ENCODE results near the gene UHRF2. TPM values are rescaled to one million over a fixed set of nuclear protein-coding genes. Genes with fewer than 3 reads are reported as not detected.

UHRF2 gene
- total and polyA plus RNA-seq, 9 donors: 27.2 to 63.3 (median 46.3) TPM

DNA sequence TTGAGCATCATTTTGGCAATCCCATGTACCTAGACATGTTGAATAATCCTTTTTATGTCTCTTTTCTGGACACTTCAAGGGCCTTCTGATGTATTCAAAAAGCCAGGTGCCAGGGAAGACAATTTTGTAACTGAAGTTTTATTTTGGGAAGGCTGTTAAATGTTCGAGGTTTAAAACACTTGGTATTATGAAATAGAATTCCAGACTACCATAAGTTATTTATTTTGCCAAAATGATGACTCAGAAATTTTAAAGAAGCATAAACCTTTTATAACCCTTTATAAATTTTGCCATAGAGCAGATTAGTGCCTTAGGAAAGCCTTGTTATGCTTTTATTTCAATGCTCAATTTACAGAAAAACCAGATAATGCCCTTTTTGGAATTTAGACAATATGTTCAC is 30.3 kb upstream of the UHRF2 start:
- 2 to 12% (median 5%) methylated on average over 1 of the region's 1 CpG for WGBS, 3 donors
- no peak for DNase-seq

DNA sequence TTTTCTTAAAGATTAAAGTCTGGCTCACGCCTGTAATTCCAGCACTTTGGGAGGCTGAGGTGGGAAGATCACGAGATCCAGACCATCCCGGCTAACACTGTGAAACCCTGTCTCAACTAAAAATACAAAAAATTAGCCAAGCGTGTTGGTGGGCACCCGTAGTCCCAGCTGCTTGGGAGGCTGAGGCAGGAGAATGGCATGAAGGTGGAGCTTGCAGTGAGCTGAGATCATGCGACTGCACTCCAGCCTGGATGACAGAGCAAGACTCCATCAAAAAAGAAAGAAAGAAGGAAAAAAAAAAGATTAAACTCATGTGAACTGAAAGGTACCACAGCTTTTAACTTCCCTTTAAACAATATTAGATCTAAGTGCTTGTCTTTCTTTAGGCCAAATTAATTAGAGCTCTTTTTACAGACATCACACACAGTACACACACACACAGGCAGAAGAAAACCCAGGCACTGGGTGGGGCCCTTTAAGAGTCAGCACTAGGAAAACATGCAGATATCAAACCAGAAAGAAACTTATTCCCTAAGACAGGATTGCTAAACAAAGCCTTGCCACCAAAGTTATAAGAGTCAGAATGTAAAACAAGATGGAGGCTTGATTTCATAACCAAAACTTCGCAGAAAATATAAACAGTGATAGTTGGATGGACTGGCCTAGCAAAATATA is 29.3 kb upstream of the UHRF2 start:
- Histone ChIP-seq H3K36me3 (no peaks in the 10 kb centered on the region), H3K27ac (no peak overlapping the region), H3K4me1 (ENCODE audit: insufficient read depth) (no peaks in the 10 kb centered on the region), H3K9me3 (no peaks in the 10 kb centered on the region), H3K27me3 (no peaks in the 10 kb centered on the region), H3K4me3 (no peak overlapping the region)
- intact Hi-C loops (cut with DNase I): no loop called here
- TF ChIP-seq EP300 (IDR thresholded peaks at IDR 0.05): no peak
- no peak for TF ChIP-seq POLR2A (IDR thresholded peaks at IDR 0.05)
- TF ChIP-seq, protein P1, sequence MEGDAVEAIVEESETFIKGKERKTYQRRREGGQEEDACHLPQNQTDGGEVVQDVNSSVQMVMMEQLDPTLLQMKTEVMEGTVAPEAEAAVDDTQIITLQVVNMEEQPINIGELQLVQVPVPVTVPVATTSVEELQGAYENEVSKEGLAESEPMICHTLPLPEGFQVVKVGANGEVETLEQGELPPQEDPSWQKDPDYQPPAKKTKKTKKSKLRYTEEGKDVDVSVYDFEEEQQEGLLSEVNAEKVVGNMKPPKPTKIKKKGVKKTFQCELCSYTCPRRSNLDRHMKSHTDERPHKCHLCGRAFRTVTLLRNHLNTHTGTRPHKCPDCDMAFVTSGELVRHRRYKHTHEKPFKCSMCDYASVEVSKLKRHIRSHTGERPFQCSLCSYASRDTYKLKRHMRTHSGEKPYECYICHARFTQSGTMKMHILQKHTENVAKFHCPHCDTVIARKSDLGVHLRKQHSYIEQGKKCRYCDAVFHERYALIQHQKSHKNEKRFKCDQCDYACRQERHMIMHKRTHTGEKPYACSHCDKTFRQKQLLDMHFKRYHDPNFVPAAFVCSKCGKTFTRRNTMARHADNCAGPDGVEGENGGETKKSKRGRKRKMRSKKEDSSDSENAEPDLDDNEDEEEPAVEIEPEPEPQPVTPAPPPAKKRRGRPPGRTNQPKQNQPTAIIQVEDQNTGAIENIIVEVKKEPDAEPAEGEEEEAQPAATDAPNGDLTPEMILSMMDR (IDR thresholded peaks at IDR 0.05): no peak
- WGBS, 3 donors: 60 to 67% (median 61%) methylated on average over 7 of the region's 7 CpGs
- DNase-seq: no peak

More for the DNA sequence above, 30.3 kb upstream of the UHRF2 start:
- H3K9me3 ChIP-seq: no peaks in the 10 kb centered on the region
- no peaks in the 10 kb centered on the region for H3K36me3 ChIP-seq
- TF ChIP-seq POLR2A (IDR thresholded peaks at IDR 0.05) (no peak), EP300 (IDR thresholded peaks at IDR 0.05) (no peak)
- TF ChIP-seq, protein P1 (IDR thresholded peaks at IDR 0.05): no peak
- no peak overlapping the region for H3K27ac ChIP-seq
- no peaks in the 10 kb centered on the region for H3K27me3 ChIP-seq
- no peaks in the 10 kb centered on the region for H3K4me1 ChIP-seq (ENCODE audit: insufficient read depth)
- no peak overlapping the region for H3K4me3 ChIP-seq
- intact Hi-C loops (cut with DNase I): no loop called here

DNA sequence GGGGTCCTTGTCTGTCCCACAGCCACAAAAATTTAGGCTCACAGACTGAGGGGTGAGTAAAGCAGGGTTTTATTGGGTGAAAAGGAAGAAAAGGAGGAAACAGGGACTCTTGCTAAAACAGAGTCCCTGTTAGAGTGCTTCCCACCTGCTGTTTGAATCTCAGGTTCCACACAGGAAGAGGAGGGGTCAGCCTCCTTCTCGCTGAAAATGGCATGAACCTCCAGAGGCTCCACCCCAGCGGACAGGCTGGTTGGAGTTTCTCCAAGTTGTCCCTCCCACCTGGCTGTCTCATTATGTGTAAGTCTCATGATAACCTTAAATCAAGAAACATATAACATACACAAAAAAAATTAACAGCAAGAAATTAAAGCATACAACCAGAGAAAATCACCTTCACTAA is 28.3 kb upstream of the UHRF2 start:
- no peak overlapping the region for H3K27ac ChIP-seq
- WGBS, 3 donors: 44 to 55% (median 52%) methylated on average over 2 of the region's 2 CpGs
- no peak overlapping the region for H3K4me3 ChIP-seq
- no peaks in the 10 kb centered on the region for H3K27me3 ChIP-seq
- TF ChIP-seq POLR2A (IDR thresholded peaks at IDR 0.05): no peak
- no peak for TF ChIP-seq EP300 (IDR thresholded peaks at IDR 0.05)
- TF ChIP-seq, protein P1 (IDR thresholded peaks at IDR 0.05): no peak
- H3K4me1 ChIP-seq (ENCODE audit: insufficient read depth): no peaks in the 10 kb centered on the region
- H3K36me3 ChIP-seq: no peaks in the 10 kb centered on the region
- no peaks in the 10 kb centered on the region for H3K9me3 ChIP-seq
- intact Hi-C loops (cut with DNase I): no loop called here
- DNase-seq: no peak

DNA sequence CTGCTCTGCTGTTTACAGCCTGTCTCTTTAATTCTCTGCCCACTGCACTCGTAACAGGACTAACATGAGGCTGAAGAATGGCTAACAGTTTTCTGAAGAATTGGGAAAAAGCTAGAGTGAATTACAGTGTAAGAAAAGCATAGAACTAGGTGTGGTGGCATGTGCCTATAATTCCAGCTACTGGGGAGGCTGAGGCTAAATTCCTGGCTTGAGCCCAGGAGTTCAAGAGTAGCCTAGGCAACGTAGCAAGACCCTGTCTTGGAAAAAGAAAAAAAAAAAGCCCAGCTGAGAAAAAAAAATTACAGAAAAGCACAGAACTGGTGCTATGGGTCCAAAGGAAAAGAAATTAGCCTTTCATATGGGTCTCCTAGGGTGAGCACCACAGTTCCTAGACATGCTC is 13.9 kb upstream of the UHRF2 start:
- no peak for DNase-seq
- Histone ChIP-seq H3K27me3 (no peaks in the 10 kb centered on the region), H3K9me3 (no peaks in the 10 kb centered on the region), H3K4me1 (ENCODE audit: insufficient read depth) (no peaks in the 10 kb centered on the region), H3K36me3 (no peaks in the 10 kb centered on the region), H3K27ac (no peak overlapping the region), H3K4me3 (no peak overlapping the region)
- TF ChIP-seq POLR2A (IDR thresholded peaks at IDR 0.05): no peak
- TF ChIP-seq EP300 (IDR thresholded peaks at IDR 0.05): no peak
- TF ChIP-seq, protein P1 (IDR thresholded peaks at IDR 0.05): no peak
- WGBS, 3 donors: 23 to 32% (median 24%) methylated on average over 2 of the region's 2 CpGs
- intact Hi-C loops (cut with DNase I): loop anchor here in 1 of 4 donors (10.0 kb wide), 1 partner anchor 266 kb away; no protein-coding TSS in a partner anchor

Measured in ovary (tissue), 9 donors.